Measurements from ENCODE around the gene CLIC3.

The CLIC3 gene

GRCh38 chr9:137030538-137031527, 34.5 kb upstream of the CLIC3 start:
- no peak for DNase-seq (ENCODE audit: low read depth)

GRCh38 chr9:137030006-137030405, 33.6 kb upstream of the CLIC3 start:
- no peak for DNase-seq (ENCODE audit: low read depth)

DNA sequence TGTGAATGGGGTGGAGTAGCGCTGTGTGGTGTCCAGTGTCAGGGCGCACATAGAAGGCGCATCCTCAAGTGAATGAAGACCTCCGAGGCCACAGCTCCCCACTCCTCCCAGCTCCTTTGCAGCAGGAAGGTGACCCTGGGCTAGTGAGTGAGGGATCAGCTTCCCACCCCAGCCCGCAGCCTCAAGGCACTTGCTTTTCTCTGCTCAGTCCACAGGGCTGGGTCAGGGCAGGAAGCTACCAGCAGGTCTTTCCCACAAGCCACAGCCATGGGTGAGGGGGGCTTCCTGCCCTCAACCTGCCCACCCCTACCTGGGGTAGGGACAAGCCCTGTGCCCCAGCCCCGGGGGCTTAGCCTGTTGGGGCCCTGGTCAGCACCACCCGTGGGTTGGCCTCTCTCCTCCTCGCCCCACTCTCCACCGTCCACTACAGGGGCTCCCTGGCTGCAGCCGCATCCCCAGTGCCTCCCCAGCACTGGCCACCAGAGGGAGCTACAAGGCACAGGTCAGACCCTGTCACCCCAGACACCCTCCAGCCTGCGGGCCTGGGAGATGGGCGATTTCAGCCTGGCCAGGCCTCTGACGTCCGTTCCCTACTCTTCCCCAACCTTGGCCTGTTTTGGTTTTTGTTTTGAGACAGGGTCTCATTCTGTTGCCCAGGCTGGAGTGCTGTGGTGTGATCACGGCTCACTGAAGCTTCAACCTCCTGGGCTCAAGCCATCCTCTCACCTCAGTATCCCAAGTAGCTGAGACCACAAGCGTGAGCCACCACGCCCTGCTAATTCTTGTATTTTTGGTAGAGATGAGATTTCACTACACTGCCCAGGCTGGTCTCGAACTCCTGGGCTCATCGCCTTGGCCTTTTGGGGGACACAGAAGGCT, 32.9 kb upstream of the CLIC3 start:
- peak; percentile 60 for DNase-seq (ENCODE audit: low read depth)

DNA sequence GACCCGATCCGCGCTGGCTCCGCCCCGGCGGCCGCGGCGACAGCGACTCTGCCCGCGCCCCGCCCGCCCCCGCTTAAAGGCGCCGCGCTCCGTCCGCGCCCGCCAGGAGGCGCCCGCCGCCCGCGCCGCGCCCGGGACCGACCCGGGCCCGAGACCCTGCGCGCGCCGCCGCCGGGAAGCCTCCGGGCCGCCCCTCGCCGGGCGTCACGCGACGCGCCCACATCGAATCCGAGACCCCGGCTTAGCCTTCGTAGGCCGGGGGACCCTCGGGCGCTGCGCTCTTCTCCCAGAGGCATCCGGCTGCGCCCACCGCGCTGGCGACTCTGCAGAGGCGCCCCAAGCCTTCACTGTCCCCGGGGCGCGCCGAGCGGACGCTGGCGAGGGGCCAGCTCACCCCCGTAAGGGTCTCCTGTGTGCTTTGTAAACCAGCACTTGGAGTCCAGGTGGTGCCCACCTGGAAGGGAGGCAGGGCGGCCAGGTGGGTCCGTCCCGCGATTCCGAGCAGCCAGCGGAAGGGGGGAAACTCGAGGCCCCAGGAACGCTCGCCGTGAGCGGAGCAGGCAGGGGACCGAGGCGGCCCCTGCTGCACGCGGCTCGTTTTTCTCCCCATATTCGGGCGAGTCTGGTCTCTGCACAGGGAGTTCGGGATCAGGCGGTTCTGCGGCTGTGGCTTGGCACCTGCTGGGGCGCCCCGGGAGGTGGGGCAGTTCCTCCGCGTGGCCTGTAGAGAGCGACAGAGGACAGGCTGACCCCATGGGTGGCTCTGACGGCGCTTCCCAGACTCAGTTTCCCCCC, 32.1 kb upstream of the CLIC3 start:
- peak; percentile 51 for DNase-seq (ENCODE audit: low read depth)

- no peak for DNase-seq (ENCODE audit: low read depth)
Observed at GRCh38 chr9:137027369-137028262, 31.2 kb upstream of the CLIC3 start, which contains the start of gene ABCA2. TSS of gene ABCA2 (minus strand) at chr9:137028237. CDS start at chr9:137028140, 97 bp downstream.

DNA sequence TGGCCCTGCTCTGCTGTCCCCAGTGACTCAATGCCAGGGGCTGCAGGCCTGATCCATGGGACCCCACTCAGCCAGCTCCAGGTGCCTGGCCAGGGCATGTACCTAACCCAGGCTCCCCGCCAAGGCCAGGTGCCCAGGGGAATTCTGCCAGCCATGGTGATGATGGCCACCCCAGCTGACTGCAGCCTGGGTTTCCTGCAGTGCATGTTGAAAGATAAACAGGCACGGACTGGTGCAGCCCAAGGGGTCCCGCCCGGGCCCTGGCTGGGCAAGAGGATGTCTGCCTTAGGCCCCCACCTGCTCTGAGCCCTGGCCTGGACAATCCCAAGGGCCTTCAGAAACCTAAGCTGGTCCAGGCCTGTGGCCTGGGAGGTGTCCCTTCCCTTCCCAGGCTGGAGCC, 30.5 kb upstream of the CLIC3 start:
- DNase-seq (ENCODE audit: low read depth): no peak

DNA sequence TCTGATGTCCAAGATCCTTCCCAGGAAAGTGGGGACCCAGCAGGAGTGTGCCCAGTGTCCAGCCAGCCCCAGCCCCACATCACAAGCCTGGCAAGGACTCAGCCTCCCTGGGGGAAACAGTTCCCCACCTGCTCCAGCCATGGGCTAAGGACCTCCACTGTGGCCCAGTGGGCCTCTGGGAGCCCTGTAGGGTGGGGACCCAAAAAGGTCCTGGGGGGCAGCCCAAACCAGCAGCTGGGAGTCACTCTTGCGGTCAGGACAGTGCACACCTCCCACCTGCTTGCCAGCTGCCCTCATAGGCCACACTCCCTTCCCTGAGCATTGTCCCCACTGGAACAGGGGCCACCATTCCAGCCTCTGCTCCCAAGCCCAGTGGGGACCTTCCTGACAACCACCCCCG, 30.0 kb upstream of the CLIC3 start:
- no peak for DNase-seq (ENCODE audit: low read depth)

GRCh38 chr9:137025517-137025966, 29.2 kb upstream of the CLIC3 start:
- no peak for DNase-seq (ENCODE audit: low read depth)

- no peak for DNase-seq (ENCODE audit: low read depth)
Observed at GRCh38 chr9:137023583-137023991, 27.2 kb upstream of the CLIC3 start.

- no peak for DNase-seq (ENCODE audit: low read depth)
Observed at GRCh38 chr9:137023157-137023556, 26.8 kb upstream of the CLIC3 start.

GRCh38 chr9:137022662-137023008, 26.3 kb upstream of the CLIC3 start:
- DNase-seq (ENCODE audit: low read depth): no peak

DNA sequence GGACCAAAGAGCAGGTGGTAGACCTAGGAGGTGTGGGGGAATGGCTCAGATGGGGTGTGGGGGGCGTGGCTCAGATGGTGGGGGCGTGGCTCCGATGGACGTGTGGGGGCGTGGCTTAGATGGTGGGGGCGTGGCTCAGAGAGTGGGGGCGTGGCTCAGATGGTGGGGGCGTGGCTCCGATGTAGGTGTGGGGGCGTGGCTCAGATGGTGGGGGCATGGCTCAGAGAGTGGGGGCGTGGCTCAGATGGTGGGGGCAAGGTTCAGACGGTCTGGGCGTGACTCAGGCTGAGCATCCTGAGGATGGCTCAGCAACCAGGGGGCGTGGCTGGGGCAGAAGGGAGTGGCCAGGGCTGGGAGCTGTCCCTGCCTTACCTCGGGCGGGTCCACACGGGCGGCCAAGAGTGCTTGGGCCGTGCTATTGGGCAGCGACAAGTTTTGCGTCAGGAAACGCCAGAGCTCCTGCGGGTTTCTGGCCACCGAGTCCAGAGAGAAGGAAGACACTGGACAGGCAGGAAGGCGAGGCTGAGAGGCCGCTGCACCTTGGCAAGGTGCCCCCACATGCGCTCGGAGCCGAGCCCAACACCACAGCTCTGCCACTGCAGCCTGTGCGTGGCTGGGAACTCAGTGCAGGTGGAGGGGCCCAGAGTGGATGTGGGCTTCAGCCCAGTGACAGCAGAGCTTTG, 25.8 kb upstream of the CLIC3 start:
- peak; percentile 71 for DNase-seq (ENCODE audit: low read depth)

- no peak for DNase-seq (ENCODE audit: low read depth)
Observed at GRCh38 chr9:137021568-137021978, 25.2 kb upstream of the CLIC3 start.

- DNase-seq (ENCODE audit: low read depth): no peak
Observed at GRCh38 chr9:137020771-137021567, 24.6 kb upstream of the CLIC3 start.

GRCh38 chr9:137019891-137020683, 23.7 kb upstream of the CLIC3 start:
- DNase-seq (ENCODE audit: low read depth): no peak

GRCh38 chr9:137018761-137019559, 22.6 kb upstream of the CLIC3 start:
- no peak for DNase-seq (ENCODE audit: low read depth)

DNA sequence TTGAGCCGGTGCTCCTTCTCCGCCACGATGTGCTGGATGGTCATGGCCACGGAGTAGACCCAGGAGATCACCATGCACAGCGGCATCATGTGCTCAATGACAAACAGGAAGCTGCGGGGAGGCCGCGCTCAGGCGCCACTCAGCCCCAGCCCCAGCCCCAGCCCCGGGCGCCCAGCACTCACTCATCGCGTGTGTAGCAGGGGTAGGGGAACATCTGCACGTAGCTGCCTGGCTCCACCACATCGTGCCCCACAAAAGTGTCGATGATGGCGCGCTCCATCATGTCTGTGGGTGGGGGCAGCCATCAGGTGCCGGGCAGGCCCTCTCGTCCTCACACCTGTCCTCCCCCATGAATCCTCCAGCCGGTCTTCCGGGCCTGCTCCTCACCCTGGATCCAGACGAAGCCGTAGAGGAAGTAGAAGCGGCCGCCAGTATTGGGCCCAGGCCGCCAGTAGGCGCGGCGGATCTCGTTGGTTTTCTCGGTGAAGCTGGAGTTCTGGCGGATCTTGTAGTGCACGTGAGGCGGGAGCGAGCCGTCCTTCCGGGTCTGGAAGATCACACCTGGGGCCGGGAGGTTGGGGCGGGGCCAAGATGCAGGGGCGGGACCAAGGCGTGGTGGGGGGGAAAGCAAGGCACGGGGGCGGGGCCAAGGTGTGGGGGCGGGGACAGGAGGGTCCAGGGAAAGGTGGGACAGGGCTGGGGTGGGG, 21.6 kb upstream of the CLIC3 start:
- no peak for DNase-seq (ENCODE audit: low read depth)

All from activated T-cell treated with anti-CD3 and anti-CD28 coated beads for 24 hours (primary cell).